DOHH2 (cell line): ENCODE results near the gene GPR148.

Experiments used
- H3F3A ChIP-seq: fragments of 200-600 bp; sonication (generic), shearing (Covaris generic); 2 replicates; pipeline ENCODE4 v1.6.0; 2016; ENCODE audit warnings: antibody characterized with exemption, mild to moderate bottlenecking; ENCODE audit not compliant: control insufficient read depth, insufficient read depth
- H3K27ac ChIP-seq: fragments of 200-600 bp; sonication (generic); 2 replicates; pipeline ENCODE4 v1.5.1; 2014; ENCODE audit warnings: low read depth, mild to moderate bottlenecking, low read length, moderate library complexity
- H3K27me3 ChIP-seq: fragments of 200-600 bp; sonication (generic); 2 replicates; pipeline ENCODE4 v1.6.1; 2014; ENCODE audit warnings: mild to moderate bottlenecking, low read length, mixed read lengths; ENCODE audit not compliant: control insufficient read depth
- H3K36me3 ChIP-seq: fragments of 200-600 bp; sonication (generic); 2 replicates; pipeline ENCODE4 v1.6.1; 2014; ENCODE audit warnings: mild to moderate bottlenecking, low read length, moderate library complexity, mixed read lengths; ENCODE audit not compliant: control insufficient read depth
- H3K4me1 ChIP-seq: fragments of 200-600 bp; sonication (generic); 2 replicates; pipeline ENCODE4 v1.6.1; 2014; ENCODE audit warnings: mild to moderate bottlenecking, low read length, mixed read lengths; ENCODE audit not compliant: control insufficient read depth
- H3K4me2 ChIP-seq: fragments of 200-600 bp; sonication (generic); 2 replicates; pipeline ENCODE4 v1.6.0; 2014; ENCODE audit warnings: mild to moderate bottlenecking, low read length, moderate library complexity
- H3K4me3 ChIP-seq: fragments of 200-600 bp; sonication (generic); 2 replicates; pipeline ENCODE4 v1.5.1; 2014; ENCODE audit warnings: mild to moderate bottlenecking, low read length, mixed read lengths
- H3K79me2 ChIP-seq: fragments of 200-600 bp; sonication (generic); 2 replicates; pipeline ENCODE4 v1.6.1; 2014; ENCODE audit warnings: mild to moderate bottlenecking, low read length, mixed read lengths; ENCODE audit not compliant: control insufficient read depth
- H3K9me2 ChIP-seq: fragments of 200-600 bp; sonication (generic); replicated peaks from 2 replicates; pipeline ENCODE4 v1.6.1; 2014; ENCODE audit warnings: mild to moderate bottlenecking, low read length, mixed read lengths; ENCODE audit not compliant: control insufficient read depth
- H3K9me3 ChIP-seq: fragments of 200-600 bp; sonication (generic); 2 replicates; pipeline ENCODE4 v1.6.1; 2014; ENCODE audit warnings: antibody characterized with exemption, low read length, mixed read lengths; ENCODE audit not compliant: control insufficient read depth, insufficient read depth
- H4K20me1 ChIP-seq: fragments of 200-600 bp; sonication (generic); 2 replicates; pipeline ENCODE4 v1.6.0; 2014; ENCODE audit warnings: low read depth, mild to moderate bottlenecking, antibody characterized with exemption, low read length, moderate library complexity; ENCODE audit not compliant: control insufficient read depth, insufficient read depth
- CTCF ChIP-seq: fragments of 200-600 bp; sonication (generic); IDR thresholded peaks from one replicate; pipeline ENCODE4 v1.5.1; 2014; ENCODE audit warnings: antibody characterized with exemption, mild to moderate bottlenecking, low read depth, low read length; ENCODE audit not compliant: poor library complexity, severe bottlenecking
- EZH2phosphoT487 ChIP-seq: fragments of 200-600 bp; sonication (generic); IDR thresholded peaks from 2 replicates; pipeline ENCODE4 v1.6.1; 2017; ENCODE audit warnings: borderline replicate concordance, mild to moderate bottlenecking, antibody characterized with exemption, low read length, moderate library complexity, mixed read lengths

The GPR148 gene

GRCh38 chr2:130735200-130735599, 6.3 kb downstream of the GPR148 start:
- TF ChIP-seq EZH2phosphoT487, result no peak
- TF ChIP-seq CTCF, result no peak
- Histone ChIP-seq H3K9me2 (no peaks in the 10 kb centered on the region), H3K4me1 (no peaks in the 10 kb centered on the region), H3K27ac (no peak overlapping the region), H4K20me1 (no peaks in the 10 kb centered on the region), H3K4me3 (no peak overlapping the region), H3K9me3 (no peaks in the 10 kb centered on the region), H3K36me3 (no peaks in the 10 kb centered on the region), H3K79me2 (no peaks in the 10 kb centered on the region), H3K4me2 (no peak overlapping the region), H3K27me3 (no peaks in the 10 kb centered on the region), H3F3A (no peaks in the 10 kb centered on the region)

GRCh38 chr2:130736487-130736886, 7.6 kb downstream of the GPR148 start:
- TF ChIP-seq CTCF, result no peak
- no peak for TF ChIP-seq EZH2phosphoT487
- H3K36me3 ChIP-seq, result no peaks in the 10 kb centered on the region
- no peak overlapping the region for H3K4me2 ChIP-seq
- no peaks in the 10 kb centered on the region for H3K27me3 ChIP-seq
- no peaks in the 10 kb centered on the region for H3K9me3 ChIP-seq
- H3F3A ChIP-seq, result no peaks in the 10 kb centered on the region
- no peak overlapping the region for H3K27ac ChIP-seq
- no peaks in the 10 kb centered on the region for H3K9me2 ChIP-seq
- H3K79me2 ChIP-seq, result no peaks in the 10 kb centered on the region
- H3K4me3 ChIP-seq, result no peak overlapping the region
- no peaks in the 10 kb centered on the region for H3K4me1 ChIP-seq
- H4K20me1 ChIP-seq, result no peaks in the 10 kb centered on the region

GRCh38 chr2:130737592-130737991, 8.7 kb downstream of the GPR148 start:
- no peaks in the 10 kb centered on the region for H3K79me2 ChIP-seq
- TF ChIP-seq EZH2phosphoT487 (no peak), CTCF (no peak)
- H3K9me2 ChIP-seq, result no peaks in the 10 kb centered on the region
- no peak overlapping the region for H3K4me2 ChIP-seq
- no peaks in the 10 kb centered on the region for H3K4me1 ChIP-seq
- no peak overlapping the region for H3K4me3 ChIP-seq
- H3K27ac ChIP-seq, result no peak overlapping the region
- H3K36me3 ChIP-seq, result no peaks in the 10 kb centered on the region
- no peaks in the 10 kb centered on the region for H4K20me1 ChIP-seq
- no peaks in the 10 kb centered on the region for H3F3A ChIP-seq
- H3K27me3 ChIP-seq, result no peaks in the 10 kb centered on the region
- H3K9me3 ChIP-seq, result no peaks in the 10 kb centered on the region

GRCh38 chr2:130740671-130741070, 11.8 kb downstream of the GPR148 start:
- H3K27me3 ChIP-seq, result no peaks in the 10 kb centered on the region
- TF ChIP-seq EZH2phosphoT487, result no peak

More at GRCh38 chr2:130740671-130741070, 11.8 kb downstream of the GPR148 start:
- H3K79me2 ChIP-seq, result no peaks in the 10 kb centered on the region
- H3K36me3 ChIP-seq, result no peaks in the 10 kb centered on the region
- no peaks in the 10 kb centered on the region for H4K20me1 ChIP-seq
- no peak overlapping the region for H3K4me2 ChIP-seq
- no peaks in the 10 kb centered on the region for H3K4me1 ChIP-seq
- H3F3A ChIP-seq, result no peaks in the 10 kb centered on the region
- no peak overlapping the region for H3K4me3 ChIP-seq
- H3K9me3 ChIP-seq, result no peaks in the 10 kb centered on the region
- H3K27ac ChIP-seq, result no peak overlapping the region
- no peaks in the 10 kb centered on the region for H3K9me2 ChIP-seq
